Osteoblast (primary cell): ENCODE results near the gene XXYLT1. TPM values are rescaled to one million over a fixed set of nuclear protein-coding genes. Genes with fewer than 3 reads are reported as not detected.

Experiments
- DNase-seq: peaks from one replicate; pipeline ENCODE4 v3.0.0; 2011; ENCODE audit warnings: low spot score, mixed read lengths; ENCODE audit not compliant: insufficient read length; ENCODE audit errors: missing footprints
- H2AFZ ChIP-seq: 2 replicates; pipeline ENCODE4 v1.6.0; 2011; ENCODE audit warnings: mild to moderate bottlenecking, low read length
- H3K27ac ChIP-seq: 2 replicates; pipeline ENCODE4 v1.5.1; 2011; ENCODE audit warnings: mild to moderate bottlenecking, low read depth, low read length, moderate library complexity
- H3K27me3 ChIP-seq: 2 replicates; pipeline ENCODE4 v1.6.0; 2012; ENCODE audit warnings: mild to moderate bottlenecking, control low read depth, inconsistent platforms, low read length, moderate library complexity; ENCODE audit not compliant: insufficient read depth
- H3K36me3 ChIP-seq: 2 replicates; pipeline ENCODE4 v1.5.1; 2011; ENCODE audit warnings: mild to moderate bottlenecking, low read length, control low read depth, moderate library complexity; ENCODE audit not compliant: insufficient read depth
- H3K4me1 ChIP-seq: 2 replicates; pipeline ENCODE4 v1.5.1; 2011; ENCODE audit warnings: mild to moderate bottlenecking, low read length, control low read depth, moderate library complexity; ENCODE audit not compliant: insufficient read depth
- H3K4me2 ChIP-seq: 2 replicates; pipeline ENCODE4 v1.6.0; 2011; ENCODE audit warnings: mild to moderate bottlenecking, low read length; ENCODE audit not compliant: insufficient read depth
- H3K4me3 ChIP-seq: fragments of 200-600 bp; sonication (generic); 3 replicates; pipeline ENCODE4 v1.5.1; 2012; ENCODE audit warnings: mild to moderate bottlenecking, low read length, inconsistent platforms; ENCODE audit not compliant: insufficient read depth
- H3K79me2 ChIP-seq: 2 replicates; pipeline ENCODE4 v1.6.0; 2012; ENCODE audit warnings: mild to moderate bottlenecking, low read length, control low read depth, inconsistent platforms; ENCODE audit not compliant: insufficient read depth
- H3K9me3 ChIP-seq: 2 replicates; pipeline ENCODE4 v1.5.1; 2011; ENCODE audit warnings: low read depth, low read length, control low read depth
- H4K20me1 ChIP-seq: 2 replicates; pipeline ENCODE4 v1.6.0; 2012; ENCODE audit warnings: mild to moderate bottlenecking, low read length, control low read depth; ENCODE audit not compliant: insufficient read depth
- total RNA-seq: library from RNA; depleted of rRNA; stranded (reverse); fragments of >200 nt; gene quantifications from 2 replicates; pipeline ENCODE4 v1.2.3, GENCODE V29; 2012
- TF ChIP-seq, protein P1 (sequence below): IDR thresholded peaks from 2 replicates; pipeline ENCODE4 v1.5.1; 2011; ENCODE audit warnings: mild to moderate bottlenecking, low read depth, low read length, moderate library complexity; ENCODE audit errors: extremely low read depth

The XXYLT1 gene
- total RNA-seq, 1 donor = 28.2 TPM

DNA sequence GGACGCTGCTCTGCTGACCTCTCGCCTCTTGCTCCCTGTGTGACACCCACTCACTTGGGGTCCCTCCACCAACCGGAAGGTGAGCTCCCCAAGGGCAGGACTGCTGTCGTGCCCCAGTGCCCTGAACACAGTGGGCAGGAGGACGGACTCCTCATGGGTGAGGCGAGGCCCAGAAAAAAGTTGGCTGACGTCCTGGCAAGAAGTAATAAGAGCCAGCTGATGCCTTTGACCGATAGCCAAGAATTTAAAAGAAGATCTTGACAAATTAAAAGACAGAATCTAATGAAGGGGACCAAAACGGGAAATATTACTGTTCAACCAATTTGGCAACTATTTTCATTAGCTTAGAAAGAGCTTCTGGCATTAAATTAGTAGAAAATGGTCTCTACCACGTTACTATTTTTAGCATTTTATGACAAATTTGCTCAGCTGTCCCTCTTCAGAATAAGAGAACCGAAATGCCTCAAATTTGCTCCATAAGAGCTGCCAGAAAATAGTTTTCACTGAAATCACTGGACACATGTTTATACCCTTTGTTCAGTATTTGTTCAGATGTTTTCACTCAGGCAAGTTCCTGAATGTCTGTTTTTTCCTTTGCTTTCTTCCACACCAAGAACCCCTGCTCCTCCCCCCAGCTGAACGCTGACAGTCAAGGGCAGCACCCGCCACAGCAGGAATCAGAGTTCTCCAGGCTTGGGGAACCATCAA is 60.5 kb downstream of the XXYLT1 start:
- no peaks in the 10 kb centered on the region for H3K36me3 ChIP-seq
- peak; percentile 89 for DNase-seq
- H3K79me2 ChIP-seq = peaks cover 25% of the 10 kb centered on the region
- H3K27ac ChIP-seq = peak overlapping the region; percentile 94
- TF ChIP-seq, protein P1, sequence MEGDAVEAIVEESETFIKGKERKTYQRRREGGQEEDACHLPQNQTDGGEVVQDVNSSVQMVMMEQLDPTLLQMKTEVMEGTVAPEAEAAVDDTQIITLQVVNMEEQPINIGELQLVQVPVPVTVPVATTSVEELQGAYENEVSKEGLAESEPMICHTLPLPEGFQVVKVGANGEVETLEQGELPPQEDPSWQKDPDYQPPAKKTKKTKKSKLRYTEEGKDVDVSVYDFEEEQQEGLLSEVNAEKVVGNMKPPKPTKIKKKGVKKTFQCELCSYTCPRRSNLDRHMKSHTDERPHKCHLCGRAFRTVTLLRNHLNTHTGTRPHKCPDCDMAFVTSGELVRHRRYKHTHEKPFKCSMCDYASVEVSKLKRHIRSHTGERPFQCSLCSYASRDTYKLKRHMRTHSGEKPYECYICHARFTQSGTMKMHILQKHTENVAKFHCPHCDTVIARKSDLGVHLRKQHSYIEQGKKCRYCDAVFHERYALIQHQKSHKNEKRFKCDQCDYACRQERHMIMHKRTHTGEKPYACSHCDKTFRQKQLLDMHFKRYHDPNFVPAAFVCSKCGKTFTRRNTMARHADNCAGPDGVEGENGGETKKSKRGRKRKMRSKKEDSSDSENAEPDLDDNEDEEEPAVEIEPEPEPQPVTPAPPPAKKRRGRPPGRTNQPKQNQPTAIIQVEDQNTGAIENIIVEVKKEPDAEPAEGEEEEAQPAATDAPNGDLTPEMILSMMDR = no peak
- H4K20me1 ChIP-seq = no peaks in the 10 kb centered on the region
- H2AFZ ChIP-seq = peak overlapping the region; percentile 74
- H3K4me3 ChIP-seq = no peak overlapping the region
- H3K9me3 ChIP-seq = peaks cover 2% of the 10 kb centered on the region
- peaks cover 32% of the 10 kb centered on the region for H3K4me1 ChIP-seq
- no peaks in the 10 kb centered on the region for H3K27me3 ChIP-seq
- H3K4me2 ChIP-seq = peak overlapping the region; percentile 32

DNA sequence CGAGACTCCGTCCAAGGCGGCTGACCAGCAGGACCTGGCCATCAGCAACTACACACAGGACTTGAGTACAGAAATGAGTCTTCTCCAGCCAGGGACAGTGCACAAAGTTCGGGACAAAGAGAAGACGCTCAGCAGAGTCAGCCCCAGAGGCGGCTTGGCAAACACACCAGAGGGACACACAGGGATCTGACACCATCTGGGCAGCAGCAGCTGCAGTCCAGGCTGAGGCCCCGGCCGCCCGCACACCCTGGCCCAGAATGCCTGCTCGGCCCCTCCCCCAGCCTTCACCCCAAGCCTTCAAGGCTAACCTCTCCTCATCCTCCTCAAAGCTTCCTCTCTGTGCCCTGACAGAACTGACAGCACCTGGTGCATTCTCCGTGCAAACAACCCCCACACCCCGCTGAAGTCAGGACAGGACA is 61.1 kb downstream of the XXYLT1 start:
- Histone ChIP-seq H3K4me3 (no peak overlapping the region), H3K4me1 (peaks cover 37% of the 10 kb centered on the region), H3K36me3 (no peaks in the 10 kb centered on the region), H3K27me3 (no peaks in the 10 kb centered on the region), H3K4me2 (peak overlapping the region; percentile 32), H2AFZ (peak overlapping the region; percentile 74), H3K27ac (peak overlapping the region; percentile 94), H4K20me1 (no peaks in the 10 kb centered on the region), H3K79me2 (peaks cover 25% of the 10 kb centered on the region), H3K9me3 (peaks cover 2% of the 10 kb centered on the region)
- DNase-seq = peak; percentile 85
- TF ChIP-seq, protein P1 = no peak

DNA sequence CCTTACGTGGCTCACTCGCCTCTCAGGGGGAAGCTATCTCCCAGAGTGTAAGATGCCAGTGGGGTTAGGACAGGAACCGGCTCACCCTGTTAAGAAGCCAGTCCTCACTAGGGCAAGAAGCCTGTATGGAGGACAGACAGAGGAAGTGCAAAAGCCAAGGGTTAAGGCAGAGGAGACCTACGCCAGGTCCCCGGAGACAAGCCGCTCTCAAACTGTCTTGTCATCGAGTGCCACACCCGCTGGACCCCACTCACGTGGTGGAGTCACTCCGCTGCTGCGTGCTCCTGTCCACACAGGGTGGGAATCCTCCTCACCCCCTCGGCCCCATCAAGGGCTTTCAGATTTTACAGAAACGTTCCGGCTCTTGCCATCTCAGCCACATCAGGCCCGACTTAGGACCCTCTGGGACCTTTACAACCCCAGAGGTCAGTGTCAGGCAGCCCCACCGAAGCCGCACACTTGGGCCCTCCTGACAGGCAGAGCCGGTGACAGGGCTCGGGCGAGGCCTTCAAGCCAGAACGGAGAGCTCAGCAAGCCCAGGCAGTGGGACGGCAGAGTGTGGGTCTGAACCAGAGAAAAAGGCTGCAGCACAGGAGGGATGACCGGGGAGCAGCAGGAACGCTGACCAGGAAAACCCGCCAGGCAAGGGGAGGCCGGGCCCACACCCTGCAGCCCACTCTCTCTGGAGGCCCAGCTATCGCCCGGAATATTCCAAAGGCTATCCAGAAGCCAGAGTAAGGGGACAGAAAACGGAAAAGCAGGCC is 61.7 kb downstream of the XXYLT1 start:
- no peak for DNase-seq
- TF ChIP-seq, protein P1 = no peak

DNA sequence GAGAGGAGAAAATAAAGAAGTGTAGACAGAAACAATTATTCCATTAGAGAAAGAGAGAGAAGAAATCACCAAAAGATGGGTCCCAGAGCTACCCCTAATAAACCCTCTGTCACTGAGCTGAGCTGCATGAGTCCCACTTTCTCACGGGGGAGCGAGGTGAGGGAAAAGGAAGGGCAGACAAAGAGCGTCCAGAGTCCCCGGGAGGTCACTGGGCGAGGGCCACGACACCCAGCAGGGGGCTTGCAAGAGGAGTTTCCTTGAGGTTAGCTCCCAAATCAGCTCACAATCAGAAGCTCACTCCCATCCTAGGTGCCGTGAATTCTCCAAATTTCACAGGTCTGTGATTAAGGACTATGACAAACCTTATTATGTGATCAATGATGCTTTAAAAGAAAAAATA is 62.3 kb downstream of the XXYLT1 start:
- peaks cover 50% of the 10 kb centered on the region for H3K4me1 ChIP-seq
- no peak overlapping the region for H3K4me2 ChIP-seq

More for the DNA sequence above, 61.7 kb downstream of the XXYLT1 start:
- Histone ChIP-seq H3K4me1 (peaks cover 43% of the 10 kb centered on the region), H3K4me3 (no peak overlapping the region), H3K36me3 (no peaks in the 10 kb centered on the region), H3K4me2 (peak overlapping the region; percentile 32), H3K9me3 (peaks cover 2% of the 10 kb centered on the region), H3K27me3 (no peaks in the 10 kb centered on the region), H3K27ac (peak overlapping the region; percentile 94), H4K20me1 (no peaks in the 10 kb centered on the region), H3K79me2 (peaks cover 25% of the 10 kb centered on the region), H2AFZ (peak overlapping the region; percentile 12)

More for the DNA sequence above, 62.3 kb downstream of the XXYLT1 start:
- peak overlapping the region; percentile 94 for H3K27ac ChIP-seq
- H2AFZ ChIP-seq = no peak overlapping the region
- no peak overlapping the region for H3K4me3 ChIP-seq
- DNase-seq = no peak
- peaks cover 2% of the 10 kb centered on the region for H3K9me3 ChIP-seq
- H3K27me3 ChIP-seq = no peaks in the 10 kb centered on the region
- H3K36me3 ChIP-seq = no peaks in the 10 kb centered on the region
- peaks cover 27% of the 10 kb centered on the region for H3K79me2 ChIP-seq
- no peaks in the 10 kb centered on the region for H4K20me1 ChIP-seq
- TF ChIP-seq, protein P1 = no peak
